ENCODE data around the gene XRCC6.
"Not testable (repeated sequence)": the region's sequence is repeated elsewhere in the genome, so short reads cannot be mapped to it uniquely, and the experiment has no call there.

Gene XRCC6

DNA sequence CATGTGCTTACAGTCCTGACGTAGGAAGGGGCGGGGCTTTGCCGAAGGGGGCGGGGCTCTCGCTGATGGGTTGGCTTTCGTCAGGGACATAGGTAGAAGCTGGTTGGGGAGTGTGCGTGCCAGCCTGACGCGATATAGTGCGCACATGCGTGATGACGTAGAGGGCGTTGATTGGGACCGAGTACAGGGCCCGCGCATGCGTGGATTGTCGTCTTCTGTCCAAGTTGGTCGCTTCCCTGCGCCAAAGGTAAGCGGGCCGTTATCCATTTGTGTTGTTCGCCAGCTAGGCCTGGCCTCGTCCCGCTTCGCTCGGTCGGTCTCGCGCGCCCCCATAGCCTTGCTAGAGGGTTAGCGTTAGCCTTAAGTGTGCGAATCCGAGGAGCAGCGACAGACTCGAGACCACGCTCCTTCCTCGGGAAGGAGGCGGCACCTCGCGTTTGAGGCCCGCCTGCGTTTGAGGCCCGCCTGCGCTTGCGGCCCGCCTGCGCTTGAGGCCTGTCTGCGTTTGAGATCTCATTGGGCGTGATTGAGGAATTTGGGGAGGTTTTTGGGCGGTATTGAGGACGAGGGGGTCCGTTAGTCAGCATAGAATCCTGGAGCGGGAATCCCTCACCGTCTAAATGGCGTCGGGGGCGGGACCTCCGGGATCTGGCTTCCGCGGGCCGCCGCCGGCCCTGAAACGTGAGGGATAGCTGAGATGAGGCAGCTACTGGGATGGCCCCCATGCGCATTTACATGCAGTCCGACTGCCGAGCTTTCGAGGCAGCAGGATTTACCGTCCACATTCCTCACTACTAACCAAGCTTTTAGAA, at the start of gene XRCC6:
Gene XRCC6 (plus strand): TSS at position 197 of the 812 bp plus-strand sequence. CDS start 710 bp downstream, outside the sequence.
- TF ChIP-seq, protein P1, sequence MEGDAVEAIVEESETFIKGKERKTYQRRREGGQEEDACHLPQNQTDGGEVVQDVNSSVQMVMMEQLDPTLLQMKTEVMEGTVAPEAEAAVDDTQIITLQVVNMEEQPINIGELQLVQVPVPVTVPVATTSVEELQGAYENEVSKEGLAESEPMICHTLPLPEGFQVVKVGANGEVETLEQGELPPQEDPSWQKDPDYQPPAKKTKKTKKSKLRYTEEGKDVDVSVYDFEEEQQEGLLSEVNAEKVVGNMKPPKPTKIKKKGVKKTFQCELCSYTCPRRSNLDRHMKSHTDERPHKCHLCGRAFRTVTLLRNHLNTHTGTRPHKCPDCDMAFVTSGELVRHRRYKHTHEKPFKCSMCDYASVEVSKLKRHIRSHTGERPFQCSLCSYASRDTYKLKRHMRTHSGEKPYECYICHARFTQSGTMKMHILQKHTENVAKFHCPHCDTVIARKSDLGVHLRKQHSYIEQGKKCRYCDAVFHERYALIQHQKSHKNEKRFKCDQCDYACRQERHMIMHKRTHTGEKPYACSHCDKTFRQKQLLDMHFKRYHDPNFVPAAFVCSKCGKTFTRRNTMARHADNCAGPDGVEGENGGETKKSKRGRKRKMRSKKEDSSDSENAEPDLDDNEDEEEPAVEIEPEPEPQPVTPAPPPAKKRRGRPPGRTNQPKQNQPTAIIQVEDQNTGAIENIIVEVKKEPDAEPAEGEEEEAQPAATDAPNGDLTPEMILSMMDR (conservative IDR thresholded peaks at IDR 0.05), result no peak

DNA sequence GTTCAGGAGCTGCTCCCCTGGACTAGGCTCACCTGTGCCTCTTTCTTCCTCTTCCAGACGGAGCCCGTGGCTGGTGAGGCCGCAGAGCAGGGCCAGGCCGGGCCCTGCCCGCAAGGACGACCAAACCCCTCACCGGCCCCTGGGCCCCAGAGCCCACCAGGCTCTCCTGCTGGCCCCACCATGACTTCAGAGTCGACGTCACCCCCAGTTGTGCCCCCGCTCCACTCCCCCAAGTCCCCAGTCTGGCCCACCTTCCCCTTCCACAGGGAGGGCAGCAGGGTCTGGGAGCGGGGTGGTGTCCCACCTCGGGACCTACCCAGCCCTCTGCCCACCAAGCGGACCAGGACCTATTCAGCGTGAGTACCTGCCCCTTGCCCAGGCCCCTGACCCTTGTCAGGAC, 49.3 kb upstream of the XRCC6 start:
- no peak overlapping the region for H3K27ac ChIP-seq
- TF ChIP-seq, protein P1 (conservative IDR thresholded peaks at IDR 0.05), result no peak

More for the DNA sequence above, at the start of gene XRCC6:
- H3K27ac ChIP-seq, result peak within 1 kb of the TSS; percentile 96

DNA sequence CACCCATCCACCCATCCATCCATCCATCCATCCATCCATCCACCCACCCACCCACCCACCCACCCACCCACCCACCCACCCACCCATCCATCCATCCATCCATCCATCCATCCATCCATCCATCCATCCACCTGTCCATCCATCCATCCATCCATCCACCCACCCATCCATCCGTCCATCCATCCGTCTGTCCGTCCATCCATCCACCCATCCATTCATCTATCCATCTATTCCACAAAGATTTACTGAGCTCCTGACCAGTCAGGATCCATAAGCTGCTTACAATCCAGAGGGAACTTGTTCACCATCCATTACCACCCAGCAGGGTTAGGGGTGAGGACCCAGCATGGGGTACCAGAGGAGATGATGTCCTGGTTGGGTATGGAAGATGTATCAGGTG, 48.8 kb upstream of the XRCC6 start:
- not testable (repeated sequence) for H3K27ac ChIP-seq

DNA sequence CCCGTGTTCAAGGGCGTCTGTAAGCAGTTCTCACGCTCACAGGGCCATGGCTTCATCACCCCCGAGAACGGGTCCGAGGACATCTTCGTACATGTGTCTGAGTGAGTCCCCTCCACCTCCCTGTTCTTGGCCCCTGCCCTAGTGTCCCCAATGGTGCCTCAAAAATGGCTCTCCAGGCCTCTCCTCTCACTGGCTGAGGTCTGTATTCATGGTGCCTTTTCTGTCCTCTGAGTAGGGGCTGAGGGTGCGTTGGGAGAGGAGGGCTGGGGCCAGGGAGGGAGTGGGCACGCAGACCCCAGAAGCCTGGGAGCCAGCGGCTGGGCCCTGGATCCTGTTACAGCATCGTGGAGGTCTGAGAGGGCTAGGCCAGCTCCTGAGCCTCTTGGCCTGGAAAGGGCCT, 47.4 kb upstream of the XRCC6 start:
- TF ChIP-seq, protein P1 (conservative IDR thresholded peaks at IDR 0.05), result no peak
- H3K27ac ChIP-seq, result no peak overlapping the region

DNA sequence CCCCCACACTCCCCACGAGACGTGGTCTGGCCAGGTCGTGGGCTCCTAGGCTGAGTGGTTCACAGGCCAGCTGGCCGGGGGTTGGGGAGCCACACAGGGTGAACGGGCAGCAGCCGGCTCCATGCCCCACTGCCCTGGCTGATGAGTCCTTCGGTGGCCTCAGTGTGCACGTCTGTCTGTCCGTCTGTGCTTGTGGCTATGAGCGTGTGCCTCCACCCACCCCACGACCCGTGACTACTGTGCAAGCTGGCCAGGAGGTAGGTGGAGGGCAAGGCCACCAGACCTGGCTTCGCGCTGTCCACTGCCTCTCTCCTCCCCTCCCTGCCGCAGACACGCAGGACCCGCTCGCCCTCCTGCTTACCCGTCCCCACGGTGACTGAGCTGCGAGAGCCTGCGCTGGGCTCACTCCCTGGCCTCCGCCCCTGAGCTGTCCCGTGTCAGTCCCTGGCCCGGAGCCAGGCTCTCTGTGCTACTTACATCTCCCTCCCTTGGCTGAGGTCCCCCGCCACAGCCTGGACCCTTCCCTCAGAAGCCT, 46.2 kb upstream of the XRCC6 start:
- TF ChIP-seq, protein P1 (conservative IDR thresholded peaks at IDR 0.05), result no peak
- H3K27ac ChIP-seq, result no peak overlapping the region

DNA sequence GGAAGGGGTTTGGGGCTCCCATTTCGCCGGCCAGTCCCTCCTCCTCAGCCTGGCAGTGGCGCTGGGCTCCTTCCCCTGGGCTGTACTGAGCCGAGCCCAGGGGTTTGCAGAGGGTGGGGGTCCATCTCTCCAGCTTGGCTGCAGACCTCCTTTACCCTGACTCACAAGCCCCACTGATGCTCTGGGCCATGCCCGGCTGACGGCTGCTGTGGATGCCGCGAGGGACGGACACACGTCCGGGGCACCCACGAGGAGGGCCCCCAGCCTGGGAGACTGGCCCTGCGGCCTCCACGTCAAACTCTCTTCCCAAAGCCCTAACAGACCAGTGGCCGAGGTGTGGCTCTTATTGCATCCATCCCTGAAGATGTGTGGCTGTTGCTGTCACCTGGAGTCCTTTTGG, 45.6 kb upstream of the XRCC6 start:
- TF ChIP-seq, protein P1 (conservative IDR thresholded peaks at IDR 0.05), result no peak
- H3K27ac ChIP-seq, result no peak overlapping the region

DNA sequence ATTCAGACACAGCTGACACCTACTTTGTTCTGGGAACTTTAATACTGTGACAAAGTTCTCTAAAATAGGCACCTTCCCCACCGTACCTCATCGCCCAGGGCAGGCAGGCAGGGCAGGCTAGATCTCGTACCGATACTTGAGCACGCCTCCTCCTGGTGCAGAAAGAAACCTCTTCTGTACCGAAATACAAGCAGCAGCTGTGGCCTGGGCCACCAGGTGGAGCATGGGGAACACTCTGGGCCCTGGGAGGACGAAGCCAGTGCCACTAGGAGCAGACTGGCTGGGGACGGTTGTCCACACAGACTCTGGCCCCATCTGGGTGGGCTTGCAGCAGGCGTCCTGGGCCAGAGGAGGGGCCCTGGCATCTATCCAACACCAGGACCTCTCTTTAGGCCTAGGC, 44.2 kb upstream of the XRCC6 start:
- TF ChIP-seq, protein P1 (conservative IDR thresholded peaks at IDR 0.05), result peak; percentile 82
- H3K27ac ChIP-seq, result no peak overlapping the region

DNA sequence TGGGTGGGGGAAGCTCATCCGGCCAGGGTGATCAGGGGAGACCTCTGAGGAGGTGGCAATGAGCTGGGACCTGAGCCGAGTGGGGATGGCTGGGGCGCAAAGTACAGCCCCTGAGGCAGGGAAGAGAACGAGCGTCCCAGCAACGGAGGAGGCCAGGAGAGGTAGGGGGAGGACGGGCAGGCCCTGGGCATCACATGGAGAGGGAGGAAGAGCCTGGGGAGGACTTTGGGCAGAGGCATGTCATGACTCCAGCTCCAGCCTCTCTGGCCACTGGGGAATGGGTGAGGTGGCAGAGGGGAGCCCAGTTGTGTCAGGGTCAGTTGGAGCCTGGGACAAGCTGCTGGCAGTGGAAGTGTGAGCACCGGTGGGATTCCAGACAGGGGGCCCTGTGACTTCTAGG, 43.0 kb upstream of the XRCC6 start:
- no peak overlapping the region for H3K27ac ChIP-seq
- TF ChIP-seq, protein P1 (conservative IDR thresholded peaks at IDR 0.05), result no peak

Measured in VCaP (cell line).